Measurements from ENCODE around the gene GALNT1. TPM values are rescaled to one million over a fixed set of nuclear protein-coding genes. Genes with fewer than 3 reads are reported as not detected.
A peak's percentile ranks its signal among the peaks of the same experiment; 100 is the strongest.

The GALNT1 gene
- total and polyA plus RNA-seq, 10 of the 15 experiments (the other 5 are each of a cell fraction or from before 2014, with no cell fraction given) = 8.0 to 53.7 (median 29.9) TPM

DNA sequence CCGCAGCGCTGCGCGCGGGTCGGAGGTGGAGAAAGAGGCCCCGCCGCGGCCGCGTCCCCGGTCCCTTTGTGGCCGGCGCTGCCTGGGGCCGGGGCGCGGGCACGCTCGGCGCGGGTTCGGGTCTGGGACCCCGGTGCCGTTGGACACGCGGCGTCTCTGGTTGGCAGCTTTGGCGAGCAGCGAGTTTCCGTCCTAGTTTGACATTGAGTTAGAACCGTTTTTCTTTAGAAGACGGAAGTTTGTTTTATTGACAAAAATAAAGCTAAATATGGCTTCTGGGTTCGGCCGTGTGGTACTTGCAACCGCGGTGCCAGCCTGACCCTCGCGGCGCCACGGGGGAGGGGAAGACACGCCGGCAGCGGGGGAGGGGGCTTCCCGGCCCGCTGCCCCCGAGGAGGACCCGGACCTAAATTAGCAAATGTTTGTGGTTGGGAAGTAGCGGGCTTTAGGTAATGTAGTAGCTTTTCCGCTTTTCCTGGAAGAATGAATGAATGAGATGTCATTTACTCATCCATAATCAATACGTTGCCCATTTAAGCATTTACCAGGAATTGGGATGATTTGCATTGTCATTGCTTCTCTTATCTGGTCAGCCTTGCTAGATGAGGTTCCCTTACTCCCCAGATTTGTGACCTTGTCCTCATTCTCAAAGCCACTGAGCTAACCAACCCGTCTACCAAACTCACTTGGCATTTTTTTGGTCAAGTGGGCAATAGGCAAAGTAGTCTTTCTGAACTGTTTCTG is 530 bp downstream of the GALNT1 start (continued):
- TF ChIP-seq, protein P1, sequence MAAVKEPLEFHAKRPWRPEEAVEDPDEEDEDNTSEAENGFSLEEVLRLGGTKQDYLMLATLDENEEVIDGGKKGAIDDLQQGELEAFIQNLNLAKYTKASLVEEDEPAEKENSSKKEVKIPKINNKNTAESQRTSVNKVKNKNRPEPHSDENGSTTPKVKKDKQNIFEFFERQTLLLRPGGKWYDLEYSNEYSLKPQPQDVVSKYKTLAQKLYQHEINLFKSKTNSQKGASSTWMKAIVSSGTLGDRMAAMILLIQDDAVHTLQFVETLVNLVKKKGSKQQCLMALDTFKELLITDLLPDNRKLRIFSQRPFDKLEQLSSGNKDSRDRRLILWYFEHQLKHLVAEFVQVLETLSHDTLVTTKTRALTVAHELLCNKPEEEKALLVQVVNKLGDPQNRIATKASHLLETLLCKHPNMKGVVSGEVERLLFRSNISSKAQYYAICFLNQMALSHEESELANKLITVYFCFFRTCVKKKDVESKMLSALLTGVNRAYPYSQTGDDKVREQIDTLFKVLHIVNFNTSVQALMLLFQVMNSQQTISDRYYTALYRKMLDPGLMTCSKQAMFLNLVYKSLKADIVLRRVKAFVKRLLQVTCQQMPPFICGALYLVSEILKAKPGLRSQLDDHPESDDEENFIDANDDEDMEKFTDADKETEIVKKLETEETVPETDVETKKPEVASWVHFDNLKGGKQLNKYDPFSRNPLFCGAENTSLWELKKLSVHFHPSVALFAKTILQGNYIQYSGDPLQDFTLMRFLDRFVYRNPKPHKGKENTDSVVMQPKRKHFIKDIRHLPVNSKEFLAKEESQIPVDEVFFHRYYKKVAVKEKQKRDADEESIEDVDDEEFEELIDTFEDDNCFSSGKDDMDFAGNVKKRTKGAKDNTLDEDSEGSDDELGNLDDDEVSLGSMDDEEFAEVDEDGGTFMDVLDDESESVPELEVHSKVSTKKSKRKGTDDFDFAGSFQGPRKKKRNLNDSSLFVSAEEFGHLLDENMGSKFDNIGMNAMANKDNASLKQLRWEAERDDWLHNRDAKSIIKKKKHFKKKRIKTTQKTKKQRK (IDR thresholded peaks at IDR 0.05; ENCODE audit: low read depth, low read length) = no peak
- TF ChIP-seq CREB1 (IDR thresholded peaks at IDR 0.05; ENCODE audit: low read depth) = no peak
- no peak for TF ChIP-seq RAD51 (IDR thresholded peaks at IDR 0.05)
- TF ChIP-seq SMAD1 (IDR thresholded peaks at IDR 0.05; ENCODE audit: low read depth, partially characterized antibody) = no peak
- no peak for TF ChIP-seq NFYB (IDR thresholded peaks at IDR 0.05; ENCODE audit: insufficient read depth, low read depth, low read length)
- TF ChIP-seq JUND (IDR thresholded peaks at IDR 0.05; ENCODE audit: low read depth, low read length) = no peak
- no peak for TF ChIP-seq HDAC2 (IDR thresholded peaks at IDR 0.05)
- no peak for TF ChIP-seq NR2C1 (IDR thresholded peaks at IDR 0.05)
- TF ChIP-seq, protein P2, sequence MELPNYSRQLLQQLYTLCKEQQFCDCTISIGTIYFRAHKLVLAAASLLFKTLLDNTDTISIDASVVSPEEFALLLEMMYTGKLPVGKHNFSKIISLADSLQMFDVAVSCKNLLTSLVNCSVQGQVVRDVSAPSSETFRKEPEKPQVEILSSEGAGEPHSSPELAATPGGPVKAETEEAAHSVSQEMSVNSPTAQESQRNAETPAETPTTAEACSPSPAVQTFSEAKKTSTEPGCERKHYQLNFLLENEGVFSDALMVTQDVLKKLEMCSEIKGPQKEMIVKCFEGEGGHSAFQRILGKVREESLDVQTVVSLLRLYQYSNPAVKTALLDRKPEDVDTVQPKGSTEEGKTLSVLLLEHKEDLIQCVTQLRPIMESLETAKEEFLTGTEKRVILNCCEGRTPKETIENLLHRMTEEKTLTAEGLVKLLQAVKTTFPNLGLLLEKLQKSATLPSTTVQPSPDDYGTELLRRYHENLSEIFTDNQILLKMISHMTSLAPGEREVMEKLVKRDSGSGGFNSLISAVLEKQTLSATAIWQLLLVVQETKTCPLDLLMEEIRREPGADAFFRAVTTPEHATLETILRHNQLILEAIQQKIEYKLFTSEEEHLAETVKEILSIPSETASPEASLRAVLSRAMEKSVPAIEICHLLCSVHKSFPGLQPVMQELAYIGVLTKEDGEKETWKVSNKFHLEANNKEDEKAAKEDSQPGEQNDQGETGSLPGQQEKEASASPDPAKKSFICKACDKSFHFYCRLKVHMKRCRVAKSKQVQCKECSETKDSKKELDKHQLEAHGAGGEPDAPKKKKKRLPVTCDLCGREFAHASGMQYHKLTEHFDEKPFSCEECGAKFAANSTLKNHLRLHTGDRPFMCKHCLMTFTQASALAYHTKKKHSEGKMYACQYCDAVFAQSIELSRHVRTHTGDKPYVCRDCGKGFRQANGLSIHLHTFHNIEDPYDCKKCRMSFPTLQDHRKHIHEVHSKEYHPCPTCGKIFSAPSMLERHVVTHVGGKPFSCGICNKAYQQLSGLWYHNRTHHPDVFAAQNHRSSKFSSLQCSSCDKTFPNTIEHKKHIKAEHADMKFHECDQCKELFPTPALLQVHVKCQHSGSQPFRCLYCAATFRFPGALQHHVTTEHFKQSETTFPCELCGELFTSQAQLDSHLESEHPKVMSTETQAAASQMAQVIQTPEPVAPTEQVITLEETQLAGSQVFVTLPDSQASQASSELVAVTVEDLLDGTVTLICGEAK (IDR thresholded peaks at IDR 0.05; ENCODE audit: borderline replicate concordance) = no peak
- TF ChIP-seq PAX5 (IDR thresholded peaks at IDR 0.05; ENCODE audit: borderline replicate concordance, low read depth, low read length) = no peak
- TF ChIP-seq, protein P3, sequence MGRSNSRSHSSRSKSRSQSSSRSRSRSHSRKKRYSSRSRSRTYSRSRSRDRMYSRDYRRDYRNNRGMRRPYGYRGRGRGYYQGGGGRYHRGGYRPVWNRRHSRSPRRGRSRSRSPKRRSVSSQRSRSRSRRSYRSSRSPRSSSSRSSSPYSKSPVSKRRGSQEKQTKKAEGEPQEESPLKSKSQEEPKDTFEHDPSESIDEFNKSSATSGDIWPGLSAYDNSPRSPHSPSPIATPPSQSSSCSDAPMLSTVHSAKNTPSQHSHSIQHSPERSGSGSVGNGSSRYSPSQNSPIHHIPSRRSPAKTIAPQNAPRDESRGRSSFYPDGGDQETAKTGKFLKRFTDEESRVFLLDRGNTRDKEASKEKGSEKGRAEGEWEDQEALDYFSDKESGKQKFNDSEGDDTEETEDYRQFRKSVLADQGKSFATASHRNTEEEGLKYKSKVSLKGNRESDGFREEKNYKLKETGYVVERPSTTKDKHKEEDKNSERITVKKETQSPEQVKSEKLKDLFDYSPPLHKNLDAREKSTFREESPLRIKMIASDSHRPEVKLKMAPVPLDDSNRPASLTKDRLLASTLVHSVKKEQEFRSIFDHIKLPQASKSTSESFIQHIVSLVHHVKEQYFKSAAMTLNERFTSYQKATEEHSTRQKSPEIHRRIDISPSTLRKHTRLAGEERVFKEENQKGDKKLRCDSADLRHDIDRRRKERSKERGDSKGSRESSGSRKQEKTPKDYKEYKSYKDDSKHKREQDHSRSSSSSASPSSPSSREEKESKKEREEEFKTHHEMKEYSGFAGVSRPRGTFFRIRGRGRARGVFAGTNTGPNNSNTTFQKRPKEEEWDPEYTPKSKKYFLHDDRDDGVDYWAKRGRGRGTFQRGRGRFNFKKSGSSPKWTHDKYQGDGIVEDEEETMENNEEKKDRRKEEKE (IDR thresholded peaks at IDR 0.05) = no peak
- TF ChIP-seq GATAD2B (conservative IDR thresholded peaks at IDR 0.05; ENCODE audit: low read depth) = peak; percentile 54; the same call in 1 of the 2 replicates
- TF ChIP-seq KDM1A (IDR thresholded peaks at IDR 0.05; ENCODE audit: borderline replicate concordance) = no peak
- TF ChIP-seq CHD4 (IDR thresholded peaks at IDR 0.05) = no peak
- no peak for TF ChIP-seq ZNF207 (IDR thresholded peaks at IDR 0.05; ENCODE audit: borderline replicate concordance)
- TF ChIP-seq CBX5 (IDR thresholded peaks at IDR 0.05; ENCODE audit: low read depth) = no peak
